IPS-NIHi7 (cell line): ENCODE measurements around the gene KRT3.

Experiments used
- DNase-seq: peaks from one replicate; pipeline ENCODE4 v3.0.0; 2012; ENCODE audit warnings: mixed read lengths; ENCODE audit errors: extremely low spot score

KRT3 gene

GRCh38 chr12:52795694-52796428 lies at the start of gene KRT3:
Gene KRT3, minus strand, starts transcription at chr12:52796117. Its CDS starts 75 bp downstream, at chr12:52796042.
- DNase-seq = no peak

GRCh38 chr12:52844386-52844785 lies 48.5 kb upstream of the KRT3 start:
- no peak for DNase-seq

- no peak for DNase-seq
Measured at GRCh38 chr12:52839436-52840105, 43.7 kb upstream of the KRT3 start.

- no peak for DNase-seq
Measured at GRCh38 chr12:52838609-52839435, 42.9 kb upstream of the KRT3 start.

- DNase-seq = no peak
Measured at GRCh38 chr12:52837781-52838608, 42.1 kb upstream of the KRT3 start.

GRCh38 chr12:52837413-52837741 lies 41.5 kb upstream of the KRT3 start:
- no peak for DNase-seq

- no peak for DNase-seq
Measured at GRCh38 chr12:52836491-52837412, 40.8 kb upstream of the KRT3 start.

- DNase-seq = no peak
Measured at GRCh38 chr12:52836042-52836466, 40.1 kb upstream of the KRT3 start.

GRCh38 chr12:52835271-52836041 lies 39.5 kb upstream of the KRT3 start:
- no peak for DNase-seq

GRCh38 chr12:52834727-52835001 lies 38.7 kb upstream of the KRT3 start:
- no peak for DNase-seq

- no peak for DNase-seq
Measured at GRCh38 chr12:52833922-52834726, 38.2 kb upstream of the KRT3 start, which contains the start of gene KRT79. Gene KRT79, minus strand, starts transcription at chr12:52834311. Its CDS starts 51 bp downstream, at chr12:52834260.

GRCh38 chr12:52832985-52833905 lies 37.3 kb upstream of the KRT3 start:
- DNase-seq = no peak

GRCh38 chr12:52832451-52832850 lies 36.5 kb upstream of the KRT3 start:
- DNase-seq = no peak

- DNase-seq = no peak
Measured at GRCh38 chr12:52831251-52831650, 35.3 kb upstream of the KRT3 start.

- no peak for DNase-seq
Measured at GRCh38 chr12:52829986-52830770, 34.3 kb upstream of the KRT3 start.

- DNase-seq = no peak
Measured at GRCh38 chr12:52828591-52829021, 32.7 kb upstream of the KRT3 start.

- DNase-seq = no peak
Measured at GRCh38 chr12:52828156-52828555, 32.2 kb upstream of the KRT3 start.
